ENCODE data around the gene LIPG.
"Not testable (repeated sequence)": the region's sequence is repeated elsewhere in the genome, so short reads cannot be mapped to it uniquely, and the experiment has no call there.

LIPG gene

GRCh38 chr18:49573835-49574234 is 12.0 kb downstream of the LIPG start:
- no peak for DNase-seq (ENCODE audit: low read depth, low spot score)

GRCh38 chr18:49579041-49579440 is 17.2 kb downstream of the LIPG start:
- not testable (repeated sequence) for DNase-seq (ENCODE audit: low read depth, low spot score)

GRCh38 chr18:49579583-49579982 is 17.7 kb downstream of the LIPG start:
- DNase-seq (ENCODE audit: low read depth, low spot score), result not testable (repeated sequence)

DNA sequence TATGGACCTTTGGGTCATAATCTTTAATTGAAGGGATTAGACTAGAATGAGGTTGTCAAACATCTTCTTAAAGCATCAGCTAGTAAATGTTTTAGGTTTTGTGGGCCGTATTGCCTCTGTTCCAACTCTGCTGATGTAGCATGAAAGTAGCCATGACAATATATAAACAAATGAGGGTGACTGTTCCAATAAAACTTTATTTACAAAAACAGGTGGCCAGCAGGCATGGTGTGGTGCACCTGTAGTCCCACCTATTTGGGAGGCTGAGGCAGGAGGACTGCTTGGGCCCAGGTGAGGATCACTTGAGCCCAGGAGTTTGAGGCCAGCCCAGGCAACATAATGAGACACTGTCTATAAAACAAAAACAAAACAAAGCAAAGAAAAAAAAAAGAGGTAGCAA is 18.4 kb downstream of the LIPG start:
- DNase-seq (ENCODE audit: low read depth, low spot score), result no peak

DNA sequence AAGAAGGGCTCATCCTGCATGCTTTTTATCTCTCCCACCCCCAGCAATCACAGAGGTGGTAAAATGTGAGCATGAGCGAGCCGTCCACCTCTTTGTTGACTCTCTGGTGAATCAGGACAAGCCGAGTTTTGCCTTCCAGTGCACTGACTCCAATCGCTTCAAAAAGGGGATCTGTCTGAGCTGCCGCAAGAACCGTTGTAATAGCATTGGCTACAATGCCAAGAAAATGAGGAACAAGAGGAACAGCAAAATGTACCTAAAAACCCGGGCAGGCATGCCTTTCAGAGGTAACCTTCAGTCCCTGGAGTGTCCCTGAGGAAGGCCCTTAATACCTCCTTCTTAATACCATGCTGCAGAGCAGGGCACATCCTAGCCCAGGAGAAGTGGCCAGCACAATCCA is 19.5 kb downstream of the LIPG start:
- DNase-seq (ENCODE audit: low read depth, low spot score), result no peak

DNA sequence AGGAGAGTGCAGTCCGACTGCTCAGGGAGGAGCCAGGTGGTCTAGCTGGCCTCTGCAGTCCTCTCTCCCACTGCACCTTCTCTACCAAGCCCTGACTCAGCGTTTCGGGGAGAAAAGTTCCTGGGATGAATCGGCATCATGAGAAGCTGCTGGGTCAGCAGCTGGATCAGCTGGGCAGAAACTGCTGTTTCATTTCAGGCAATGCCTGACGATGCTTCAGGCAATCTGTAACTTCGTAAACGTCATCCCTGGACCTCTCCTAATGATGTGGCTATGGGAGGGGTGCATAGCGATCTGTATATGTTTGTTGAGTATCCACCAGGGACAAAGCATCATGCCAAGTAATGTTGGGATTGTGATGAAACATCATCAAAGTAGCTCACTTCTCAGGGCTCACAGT is 20.7 kb downstream of the LIPG start:
- DNase-seq (ENCODE audit: low read depth, low spot score), result no peak

DNA sequence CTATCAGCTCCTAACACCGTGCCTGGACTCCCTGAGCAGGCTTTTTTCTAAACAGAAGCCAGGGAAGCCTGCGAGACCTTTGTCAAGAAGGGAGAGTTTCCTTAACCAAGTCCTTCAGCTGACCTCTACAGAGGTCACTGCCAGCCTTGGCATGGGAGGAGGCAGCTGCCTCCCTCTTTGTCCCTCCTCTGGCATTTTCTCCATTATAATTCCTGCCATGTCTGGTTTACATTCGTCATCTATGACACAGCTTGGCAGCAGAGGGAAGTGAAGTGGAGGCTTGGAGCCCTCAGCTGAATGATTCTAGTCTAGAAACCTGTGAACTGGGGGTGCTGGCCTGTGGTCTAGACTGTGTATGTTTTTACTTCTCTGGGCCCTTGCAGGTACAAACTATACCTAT is 22.5 kb downstream of the LIPG start:
- no peak for DNase-seq (ENCODE audit: low read depth, low spot score)

- not testable (repeated sequence) for DNase-seq (ENCODE audit: low read depth, low spot score)
Measured at GRCh38 chr18:49584951-49585350, 23.1 kb downstream of the LIPG start.

DNA sequence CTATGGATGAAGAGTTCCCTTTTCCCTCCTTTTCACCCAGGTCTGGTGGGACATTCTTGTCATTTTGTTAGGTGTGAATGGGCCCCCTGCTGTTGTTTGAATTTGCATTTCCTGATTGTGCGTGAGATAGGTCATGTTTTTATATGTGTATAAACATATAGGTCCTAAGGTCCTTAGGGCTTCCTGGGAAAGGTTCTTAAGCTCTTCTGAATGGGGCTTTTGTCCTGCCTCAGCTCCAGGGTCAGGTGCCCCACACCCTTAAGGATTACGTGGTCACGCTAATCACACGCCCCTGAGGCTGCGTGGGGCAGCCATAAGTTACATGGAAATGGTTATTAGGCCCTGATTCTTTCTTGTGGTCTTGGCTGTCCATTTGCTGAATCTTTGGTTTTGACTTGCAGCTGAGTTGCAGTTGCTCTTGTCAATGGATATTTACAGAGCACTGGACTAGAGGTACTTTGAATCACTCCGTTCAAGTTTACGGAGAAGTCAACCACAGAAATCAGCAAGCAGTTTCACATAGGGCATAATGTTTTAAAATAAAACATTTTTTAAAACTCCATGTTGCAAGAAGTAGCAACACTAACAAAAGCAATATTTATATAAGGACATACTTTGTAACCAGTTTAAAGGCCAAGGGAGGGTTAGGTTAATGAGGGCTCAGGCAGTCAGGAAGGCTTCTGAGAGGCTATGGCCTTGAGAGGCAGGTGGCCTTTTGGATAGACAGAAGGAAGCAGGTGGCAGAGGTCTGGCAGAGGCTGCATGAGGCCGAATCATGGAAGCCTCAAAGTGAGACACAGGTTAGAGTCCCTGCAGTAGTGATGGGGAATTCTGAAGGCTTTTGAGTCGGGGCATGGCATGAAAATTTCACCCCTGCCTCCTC is 24.2 kb downstream of the LIPG start:
- DNase-seq (ENCODE audit: low read depth, low spot score), result no peak

GRCh38 chr18:49588171-49588570 is 26.3 kb downstream of the LIPG start:
- DNase-seq (ENCODE audit: low read depth, low spot score), result no peak

- no peak for DNase-seq (ENCODE audit: low read depth, low spot score)
Measured at GRCh38 chr18:49588971-49589370, 27.1 kb downstream of the LIPG start.

- no peak for DNase-seq (ENCODE audit: low read depth, low spot score)
Measured at GRCh38 chr18:49590608-49591007, 28.8 kb downstream of the LIPG start.

DNA sequence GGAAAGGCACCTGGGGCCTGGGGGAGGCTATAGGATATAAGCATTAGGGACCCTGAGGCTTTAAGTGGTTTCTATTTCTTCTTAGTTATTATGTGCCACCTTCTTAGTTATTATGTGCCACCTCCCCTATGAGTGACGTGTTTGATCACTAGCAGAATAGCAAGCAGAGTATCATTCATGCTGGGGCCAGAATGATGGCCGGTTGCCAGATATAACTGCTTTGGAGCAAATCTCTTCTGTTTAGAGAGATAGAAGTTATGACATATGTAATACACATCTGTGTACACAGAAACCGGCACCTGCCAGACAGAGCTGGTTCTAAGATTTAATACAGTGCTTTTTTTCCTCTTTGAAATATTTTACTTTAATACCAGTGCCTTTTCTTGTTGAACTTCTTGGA is 29.4 kb downstream of the LIPG start:
- no peak for DNase-seq (ENCODE audit: low read depth, low spot score)

- DNase-seq (ENCODE audit: low read depth, low spot score), result no peak
Measured at GRCh38 chr18:49591775-49592174, 29.9 kb downstream of the LIPG start.

- no peak for DNase-seq (ENCODE audit: low read depth, low spot score)
Measured at GRCh38 chr18:49596687-49597086, 34.8 kb downstream of the LIPG start.

DNA sequence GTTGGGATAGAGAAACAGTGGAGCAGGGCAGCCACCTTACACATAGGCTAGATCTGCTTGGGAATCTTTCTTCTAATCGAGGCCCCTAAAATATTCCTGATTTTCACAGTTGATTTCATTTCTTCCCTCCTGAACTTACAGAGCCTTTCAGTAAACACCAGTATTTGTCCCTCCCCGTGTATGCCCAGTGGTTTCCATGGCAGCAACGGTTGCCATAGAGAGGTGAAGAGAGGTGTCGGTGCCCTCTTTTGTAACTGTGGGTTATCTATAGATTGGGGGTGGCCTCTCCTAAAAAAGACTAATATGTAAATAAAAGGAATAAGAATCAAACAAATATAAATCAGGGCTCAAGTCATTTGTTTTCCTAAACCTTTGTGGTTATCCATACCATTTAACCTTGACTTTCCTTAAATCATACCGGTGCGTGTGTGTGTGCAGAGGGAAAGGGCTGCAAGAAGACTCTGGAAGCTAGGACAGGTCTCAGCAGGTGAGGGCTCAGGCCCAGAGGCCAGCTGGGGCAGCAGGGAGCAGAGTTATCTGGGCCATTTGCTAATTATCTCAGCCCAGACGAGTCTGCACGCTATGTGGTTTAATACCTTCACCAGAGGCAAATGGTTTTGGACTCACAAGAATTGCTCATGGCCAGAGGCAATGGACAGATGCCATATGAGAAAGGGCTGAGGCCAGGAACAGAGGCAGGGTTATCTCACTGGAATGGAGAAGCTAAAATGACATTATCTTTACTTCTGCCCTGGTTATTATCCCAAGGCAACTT is 35.5 kb downstream of the LIPG start:
- DNase-seq (ENCODE audit: low read depth, low spot score), result no peak

GRCh38 chr18:49601211-49601610 is 39.4 kb downstream of the LIPG start:
- no peak for DNase-seq (ENCODE audit: low read depth, low spot score)

GRCh38 chr18:49608366-49609255 is 46.8 kb downstream of the LIPG start:
- DNase-seq (ENCODE audit: low read depth, low spot score), result no peak

- no peak for DNase-seq (ENCODE audit: low read depth, low spot score)
Measured at GRCh38 chr18:49609256-49610021, 47.6 kb downstream of the LIPG start.

- no peak for DNase-seq (ENCODE audit: low read depth, low spot score)
Measured at GRCh38 chr18:49610022-49610445, 48.2 kb downstream of the LIPG start.

DNA sequence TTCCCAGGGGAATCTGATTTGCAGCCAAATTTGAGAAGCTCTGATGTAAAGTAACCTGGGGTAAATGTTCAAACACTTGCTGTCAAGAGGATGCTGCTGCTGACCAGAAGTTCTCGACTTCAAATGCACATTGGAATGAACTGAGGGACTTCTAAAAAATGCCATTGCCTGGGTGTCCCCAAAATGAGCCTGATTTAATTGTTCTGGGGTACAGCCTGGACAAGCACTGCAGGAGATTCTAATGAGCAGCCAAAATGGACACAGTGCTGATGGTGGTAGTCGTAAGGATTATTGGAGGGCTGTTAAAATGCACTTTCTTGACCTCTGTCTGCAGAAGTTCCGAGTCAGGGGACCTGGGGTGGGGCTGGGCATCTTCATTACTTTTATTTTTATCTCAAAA is 49.5 kb downstream of the LIPG start:
- DNase-seq (ENCODE audit: low read depth, low spot score), result no peak
